ENCODE data around the gene ENPP1. TPM values are rescaled to one million over a fixed set of nuclear protein-coding genes. Genes with fewer than 3 reads are reported as not detected.

Gene ENPP1
- total and polyA plus RNA-seq, 2 donors (not counting 1 experiment from before 2014, with no cell fraction given) = 0.13 to 0.42 TPM

DNA sequence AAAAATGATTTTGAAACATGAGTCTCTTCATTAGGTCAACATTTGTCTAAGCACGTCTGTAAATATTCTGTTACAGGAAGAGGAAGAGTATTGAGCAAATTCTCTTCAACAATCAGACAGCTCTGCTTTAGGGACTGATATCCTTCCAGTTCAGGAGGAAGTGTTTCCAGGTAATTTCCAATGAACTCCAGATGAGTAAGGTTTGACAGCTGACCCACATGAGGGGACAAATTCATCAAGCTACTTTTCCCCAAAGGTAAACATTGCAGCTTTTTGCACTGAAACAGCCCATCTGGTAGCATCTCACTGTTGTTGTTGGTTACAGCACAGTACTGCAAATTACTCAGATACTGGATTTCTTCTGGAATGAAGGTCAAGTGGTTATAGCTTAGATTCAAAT is 18.1 kb downstream of the ENPP1 start:
- no peaks in the 10 kb centered on the region for H3K79me2 ChIP-seq (ENCODE audit: control insufficient read depth, insufficient read depth, low read length)
- H3K27ac Mint-ChIP-seq = no peak overlapping the region
- no peak overlapping the region for H3K4me3 Mint-ChIP-seq
- H3K27me3 ChIP-seq (replicated peaks in 1 of 4; ENCODE audit: control extremely low read depth in 1 of 4, control insufficient read depth in 3 of 4, insufficient read depth in 4 of 4, low read length in 3 of 4) = no peaks in the 10 kb centered on the region
- H3K4me1 Mint-ChIP-seq = no peaks in the 10 kb centered on the region
- DNase-seq = no peak
- H3K9me3 ChIP-seq (ENCODE audit: control extremely low read depth in 1 of 3, control insufficient read depth in 2 of 3, insufficient read depth in 1 of 3, low read length in 2 of 3) = no peaks in the 10 kb centered on the region
- no peaks in the 10 kb centered on the region for H4K20me1 ChIP-seq (ENCODE audit: control insufficient read depth, insufficient read depth, low read length, poor library complexity, severe bottlenecking)
- no CpG with 5 or more reads among the region's 1 CpG for WGBS (ENCODE audit: insufficient coverage)
- no peaks in the 10 kb centered on the region for H3K9me3 Mint-ChIP-seq (ENCODE audit: insufficient read depth)
- H3K4me2 ChIP-seq (replicated peaks; ENCODE audit: low read depth, low read length, poor library complexity, severe bottlenecking) = no peak overlapping the region
- POLR2A ChIA-PET = no interaction called here
- no peak overlapping the region for H3K27ac ChIP-seq (ENCODE audit: low read length in 2 of 2)
- TF ChIP-seq CTCF (IDR thresholded peaks at IDR 0.05) = no peak
- no peak for TF ChIP-seq EZH2 (IDR thresholded peaks at IDR 0.05; ENCODE audit: borderline replicate concordance, insufficient read depth, low read depth, low read length, poor library complexity, severe bottlenecking)
- H3K4me1 ChIP-seq (ENCODE audit: control insufficient read depth in 2 of 2, insufficient read depth in 2 of 2, low read length in 2 of 2) = no peaks in the 10 kb centered on the region
- CTCF ChIA-PET = no interaction called here
- intact Hi-C loops (cut with micrococcal nuclease) = no loop called here
- ATAC-seq (ENCODE audit: low read depth) = no peak
- no peak overlapping the region for H3K9ac ChIP-seq (ENCODE audit: low read length)
- H2AFZ ChIP-seq (ENCODE audit: insufficient read depth, low read depth, low read length, poor library complexity, severe bottlenecking) = no peak overlapping the region
- H3K36me3 ChIP-seq (replicated peaks in 1 of 2; ENCODE audit: control extremely low read depth in 1 of 2, control insufficient read depth in 1 of 2, extremely low read depth in 1 of 2, insufficient read depth in 2 of 2, low read length in 1 of 2) = no peaks in the 10 kb centered on the region
- no peak overlapping the region for H3K4me3 ChIP-seq (ENCODE audit: control extremely low read depth in 1 of 5, extremely low read depth in 1 of 5, insufficient read depth in 1 of 5, low read depth in 2 of 5, low read length in 4 of 5)
- H3K27me3 Mint-ChIP-seq = peaks cover 23% of the 10 kb centered on the region

DNA sequence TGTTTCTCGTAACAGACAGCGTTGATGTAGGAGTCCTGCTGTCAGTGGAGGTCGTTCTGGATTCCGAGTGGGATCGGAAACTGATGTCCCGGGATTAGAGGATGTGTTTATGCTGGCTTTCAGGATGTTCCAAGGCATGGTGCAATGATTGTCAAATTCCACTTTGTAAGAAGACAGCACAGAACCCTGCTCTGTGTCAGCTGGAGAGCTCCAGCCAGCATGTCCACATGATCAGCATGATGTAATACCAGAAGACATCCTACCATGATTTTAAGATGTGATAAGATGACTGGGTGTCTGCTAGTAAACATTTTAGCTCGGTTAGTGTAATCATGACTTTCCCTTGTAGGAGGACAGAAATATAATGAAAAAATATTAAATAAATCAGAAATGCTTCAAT is 20.3 kb downstream of the ENPP1 start:
- Mint-ChIP-seq H3K27me3 (peaks cover 17% of the 10 kb centered on the region), H3K9me3 (ENCODE audit: insufficient read depth) (no peaks in the 10 kb centered on the region), H3K4me3 (no peak overlapping the region), H3K27ac (no peak overlapping the region), H3K4me1 (no peaks in the 10 kb centered on the region)
- no peak for TF ChIP-seq EZH2 (IDR thresholded peaks at IDR 0.05; ENCODE audit: borderline replicate concordance, insufficient read depth, low read depth, low read length, poor library complexity, severe bottlenecking)
- TF ChIP-seq CTCF (IDR thresholded peaks at IDR 0.05) = no peak
- H3K4me3 ChIP-seq (ENCODE audit: control extremely low read depth in 1 of 5, extremely low read depth in 1 of 5, insufficient read depth in 1 of 5, low read depth in 2 of 5, low read length in 4 of 5) = no peak overlapping the region
- no peaks in the 10 kb centered on the region for H3K9me3 ChIP-seq (ENCODE audit: control extremely low read depth in 1 of 3, control insufficient read depth in 2 of 3, insufficient read depth in 1 of 3, low read length in 2 of 3)
- POLR2A ChIA-PET = no interaction called here
- CTCF ChIA-PET = interaction anchor here (0.8 kb wide), 1 partner anchor 82 kb away, joined by 3 read pairs; no protein-coding TSS in a partner anchor
- H2AFZ ChIP-seq (ENCODE audit: insufficient read depth, low read depth, low read length, poor library complexity, severe bottlenecking) = no peak overlapping the region
- H4K20me1 ChIP-seq (ENCODE audit: control insufficient read depth, insufficient read depth, low read length, poor library complexity, severe bottlenecking) = no peaks in the 10 kb centered on the region
- H3K79me2 ChIP-seq (ENCODE audit: control insufficient read depth, insufficient read depth, low read length) = no peaks in the 10 kb centered on the region
- no peaks in the 10 kb centered on the region for H3K27me3 ChIP-seq (replicated peaks in 1 of 4; ENCODE audit: control extremely low read depth in 1 of 4, control insufficient read depth in 3 of 4, insufficient read depth in 4 of 4, low read length in 3 of 4)
- no peaks in the 10 kb centered on the region for H3K4me1 ChIP-seq (ENCODE audit: control insufficient read depth in 2 of 2, insufficient read depth in 2 of 2, low read length in 2 of 2)
- 87% methylated on average over 5 of the region's 7 CpGs for WGBS (ENCODE audit: insufficient coverage)
- DNase-seq (no peak), ATAC-seq (ENCODE audit: low read depth) (no peak)
- H3K4me2 ChIP-seq (replicated peaks; ENCODE audit: low read depth, low read length, poor library complexity, severe bottlenecking) = no peak overlapping the region
- no peak overlapping the region for H3K27ac ChIP-seq (ENCODE audit: low read length in 2 of 2)
- intact Hi-C loops (cut with micrococcal nuclease) = no loop called here
- no peak overlapping the region for H3K9ac ChIP-seq (ENCODE audit: low read length)
- H3K36me3 ChIP-seq (replicated peaks in 1 of 2; ENCODE audit: control extremely low read depth in 1 of 2, control insufficient read depth in 1 of 2, extremely low read depth in 1 of 2, insufficient read depth in 2 of 2, low read length in 1 of 2) = no peaks in the 10 kb centered on the region
